Measurements from ENCODE around the gene FAM184B. TPM values are rescaled to one million over a fixed set of nuclear protein-coding genes. Genes with fewer than 3 reads are reported as not detected.

Gene FAM184B
- total and polyA plus RNA-seq, 2 experiments from 2014 or later: 0.06 TPM; not detected in 1

GRCh38 chr4:17698116-17698515 is 83.3 kb downstream of the FAM184B start:
- WGBS, 2 experiments (ENCODE audit: low coverage in 1 of 2, low lambda C conversion rate in 2 of 2, missing lambda C conversion rate in 2 of 2): 39 to 41% methylated on average over 4 of the region's 4 CpGs
- Histone ChIP-seq H3K4me2 (ENCODE audit: unreplicated experiment) (no peak overlapping the region), H2AFZ (no peak overlapping the region), H3K36me3 (ENCODE audit: low read depth) (no peaks in the 10 kb centered on the region), H3K27me3 (replicated peaks; ENCODE audit: insufficient read depth) (no peaks in the 10 kb centered on the region; the same call in 1 of the 2 replicates), H3K4me1 (ENCODE audit: insufficient read depth) (no peaks in the 10 kb centered on the region), H3K79me2 (ENCODE audit: insufficient read depth) (no peaks in the 10 kb centered on the region), H3K9me3 (ENCODE audit: low read depth) (no peaks in the 10 kb centered on the region), H3K9ac (no peak overlapping the region), H3K27ac (no peak overlapping the region), H4K20me1 (ENCODE audit: insufficient read depth) (no peaks in the 10 kb centered on the region), H3F3A (ENCODE audit: insufficient read depth) (no peaks in the 10 kb centered on the region), H3K4me3 (no peak overlapping the region), H3K9me2 (ENCODE audit: insufficient read depth) (no peaks in the 10 kb centered on the region)
- no peak for DNase-seq
- in situ Hi-C loops (cut with MboI): no loop called here
- no peak for TF ChIP-seq EZH2 (IDR thresholded peaks at IDR 0.05; ENCODE audit: insufficient read depth, poor library complexity, severe bottlenecking)
- TF ChIP-seq EZH2phosphoT487 (IDR thresholded peaks at IDR 0.05; ENCODE audit: insufficient read depth, low read depth): no peak

GRCh38 chr4:17695341-17695740 is 86.1 kb downstream of the FAM184B start:
- TF ChIP-seq EZH2phosphoT487 (IDR thresholded peaks at IDR 0.05; ENCODE audit: insufficient read depth, low read depth): no peak
- no peak for TF ChIP-seq EZH2 (IDR thresholded peaks at IDR 0.05; ENCODE audit: insufficient read depth, poor library complexity, severe bottlenecking)
- H3K4me3 ChIP-seq: no peak overlapping the region
- in situ Hi-C loops (cut with MboI): no loop called here
- no peaks in the 10 kb centered on the region; the same call in 1 of the 2 replicates for H3K27me3 ChIP-seq (replicated peaks; ENCODE audit: insufficient read depth)
- no peaks in the 10 kb centered on the region for H3F3A ChIP-seq (ENCODE audit: insufficient read depth)
- no peak overlapping the region for H3K4me2 ChIP-seq (ENCODE audit: unreplicated experiment)
- H3K9me3 ChIP-seq (ENCODE audit: low read depth): no peaks in the 10 kb centered on the region
- no peaks in the 10 kb centered on the region for H3K36me3 ChIP-seq (ENCODE audit: low read depth)
- 40 to 50% methylated on average over 3 of the region's 3 CpGs for WGBS, 2 experiments (ENCODE audit: low coverage in 1 of 2, low lambda C conversion rate in 2 of 2, missing lambda C conversion rate in 2 of 2)
- no peaks in the 10 kb centered on the region for H3K79me2 ChIP-seq (ENCODE audit: insufficient read depth)
- H2AFZ ChIP-seq: no peak overlapping the region
- no peaks in the 10 kb centered on the region for H3K9me2 ChIP-seq (ENCODE audit: insufficient read depth)
- no peaks in the 10 kb centered on the region for H4K20me1 ChIP-seq (ENCODE audit: insufficient read depth)
- DNase-seq: no peak
- H3K27ac ChIP-seq: no peak overlapping the region
- no peak overlapping the region for H3K9ac ChIP-seq
- H3K4me1 ChIP-seq (ENCODE audit: insufficient read depth): no peaks in the 10 kb centered on the region

- 0 to 4% methylated on average over 1 of the region's 1 CpG for WGBS, 2 experiments (ENCODE audit: low coverage in 1 of 2, low lambda C conversion rate in 2 of 2, missing lambda C conversion rate in 2 of 2)
- Histone ChIP-seq H3K27me3 (replicated peaks; ENCODE audit: insufficient read depth) (no peaks in the 10 kb centered on the region), H3K9ac (no peak overlapping the region), H3K9me3 (ENCODE audit: low read depth) (no peaks in the 10 kb centered on the region), H3K79me2 (ENCODE audit: insufficient read depth) (no peaks in the 10 kb centered on the region), H3K36me3 (ENCODE audit: low read depth) (no peaks in the 10 kb centered on the region), H2AFZ (no peak overlapping the region), H3K4me1 (ENCODE audit: insufficient read depth) (no peaks in the 10 kb centered on the region), H3K4me3 (no peak overlapping the region), H3F3A (ENCODE audit: insufficient read depth) (no peaks in the 10 kb centered on the region), H3K27ac (no peak overlapping the region), H3K4me2 (ENCODE audit: unreplicated experiment) (no peak overlapping the region), H4K20me1 (ENCODE audit: insufficient read depth) (no peaks in the 10 kb centered on the region), H3K9me2 (ENCODE audit: insufficient read depth) (no peaks in the 10 kb centered on the region)
- in situ Hi-C loops (cut with MboI): no loop called here
- DNase-seq: no peak
- TF ChIP-seq EZH2 (IDR thresholded peaks at IDR 0.05; ENCODE audit: insufficient read depth, poor library complexity, severe bottlenecking) (no peak), EZH2phosphoT487 (IDR thresholded peaks at IDR 0.05; ENCODE audit: insufficient read depth, low read depth) (no peak)
Observed at GRCh38 chr4:17694552-17694951, 86.9 kb downstream of the FAM184B start.

DNA sequence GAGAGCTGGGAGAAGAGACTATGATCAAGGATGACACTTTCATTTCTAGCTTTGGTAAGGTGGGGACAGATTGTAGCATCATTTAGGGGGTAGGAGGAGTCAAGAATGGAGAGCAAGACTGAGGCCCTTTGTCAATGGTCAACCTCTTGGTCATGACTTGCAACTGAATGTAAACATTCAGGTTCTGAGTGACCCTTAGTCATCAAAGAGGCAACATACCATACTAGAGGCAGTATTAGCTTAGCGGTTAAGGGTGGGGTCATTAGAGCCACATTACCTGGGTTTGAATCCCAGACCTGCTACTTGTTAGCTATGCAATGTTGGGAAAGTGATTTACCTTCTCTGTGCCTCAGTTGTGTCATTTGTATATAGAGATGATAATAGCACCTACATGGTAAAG is 90.5 kb downstream of the FAM184B start:
- H3F3A ChIP-seq (ENCODE audit: insufficient read depth): no peaks in the 10 kb centered on the region
- no peak overlapping the region for H3K9ac ChIP-seq
- WGBS, 2 experiments (ENCODE audit: low coverage in 1 of 2, low lambda C conversion rate in 2 of 2, missing lambda C conversion rate in 2 of 2): 93 to 95% methylated on average over 1 of the region's 1 CpG
- H2AFZ ChIP-seq: no peak overlapping the region
- H3K4me2 ChIP-seq (ENCODE audit: unreplicated experiment): no peak overlapping the region
- in situ Hi-C loops (cut with MboI): no loop called here
- H3K27ac ChIP-seq: no peak overlapping the region
- DNase-seq: no peak
- H3K27me3 ChIP-seq (replicated peaks; ENCODE audit: insufficient read depth): no peaks in the 10 kb centered on the region
- H3K9me3 ChIP-seq (ENCODE audit: low read depth): no peaks in the 10 kb centered on the region
- H3K4me3 ChIP-seq: no peak overlapping the region
- H3K79me2 ChIP-seq (ENCODE audit: insufficient read depth): no peaks in the 10 kb centered on the region
- H4K20me1 ChIP-seq (ENCODE audit: insufficient read depth): no peaks in the 10 kb centered on the region
- TF ChIP-seq EZH2phosphoT487 (IDR thresholded peaks at IDR 0.05; ENCODE audit: insufficient read depth, low read depth): no peak
- no peak for TF ChIP-seq EZH2 (IDR thresholded peaks at IDR 0.05; ENCODE audit: insufficient read depth, poor library complexity, severe bottlenecking)
- H3K36me3 ChIP-seq (ENCODE audit: low read depth): no peaks in the 10 kb centered on the region
- H3K4me1 ChIP-seq (ENCODE audit: insufficient read depth): no peaks in the 10 kb centered on the region
- no peaks in the 10 kb centered on the region for H3K9me2 ChIP-seq (ENCODE audit: insufficient read depth)

DNA sequence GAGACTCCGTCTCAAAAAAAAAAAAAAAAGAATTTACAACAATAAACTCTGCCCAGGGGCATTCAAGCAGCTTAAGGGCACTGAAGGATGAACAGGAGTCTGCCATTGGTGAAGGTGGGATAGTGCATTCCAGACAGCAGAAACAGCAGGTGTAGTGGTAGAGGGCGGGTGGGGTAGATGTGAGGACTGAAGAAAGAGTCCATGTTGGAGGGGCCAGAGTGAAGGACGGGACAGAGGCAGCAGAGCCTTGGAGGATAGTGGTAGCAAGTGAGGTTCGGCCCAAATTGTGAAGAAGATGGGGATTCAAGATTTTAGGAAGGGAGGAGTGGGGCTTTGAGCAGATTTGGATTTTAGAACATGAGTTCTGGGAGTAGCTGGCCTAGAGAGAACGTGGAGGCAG is 91.3 kb downstream of the FAM184B start:
- 49 to 51% methylated on average over 5 of the region's 5 CpGs for WGBS, 2 experiments (ENCODE audit: low coverage in 1 of 2, low lambda C conversion rate in 2 of 2, missing lambda C conversion rate in 2 of 2)
- no peaks in the 10 kb centered on the region for H3K36me3 ChIP-seq (ENCODE audit: low read depth)
- in situ Hi-C loops (cut with MboI): no loop called here

More for the DNA sequence above, 91.3 kb downstream of the FAM184B start:
- Histone ChIP-seq H3K27ac (no peak overlapping the region), H3K9me3 (ENCODE audit: low read depth) (no peaks in the 10 kb centered on the region), H3K9ac (no peak overlapping the region), H3K9me2 (ENCODE audit: insufficient read depth) (no peaks in the 10 kb centered on the region), H4K20me1 (ENCODE audit: insufficient read depth) (no peaks in the 10 kb centered on the region), H3F3A (ENCODE audit: insufficient read depth) (no peaks in the 10 kb centered on the region), H3K79me2 (ENCODE audit: insufficient read depth) (no peaks in the 10 kb centered on the region), H3K27me3 (replicated peaks; ENCODE audit: insufficient read depth) (no peaks in the 10 kb centered on the region), H2AFZ (no peak overlapping the region), H3K4me2 (ENCODE audit: unreplicated experiment) (no peak overlapping the region), H3K4me3 (no peak overlapping the region), H3K4me1 (ENCODE audit: insufficient read depth) (no peaks in the 10 kb centered on the region)
- no peak for DNase-seq
- TF ChIP-seq EZH2 (IDR thresholded peaks at IDR 0.05; ENCODE audit: insufficient read depth, poor library complexity, severe bottlenecking): no peak
- TF ChIP-seq EZH2phosphoT487 (IDR thresholded peaks at IDR 0.05; ENCODE audit: insufficient read depth, low read depth): no peak

Measured in GM23248 (cell line).